SH-SY5Y (cell line): ENCODE measurements around the gene LARGE2.

Experiments used
- GATA2 ChIP-seq: IDR thresholded peaks from 2 replicates; pipeline ENCODE4 v1.6.1; 2011; ENCODE audit warnings: mild to moderate bottlenecking, low read depth, low read length
- GATA3 ChIP-seq: IDR thresholded peaks from 2 replicates; pipeline ENCODE4 v1.6.1; 2011; ENCODE audit warnings: low read depth, mild to moderate bottlenecking, low read length, moderate library complexity

The LARGE2 gene

DNA sequence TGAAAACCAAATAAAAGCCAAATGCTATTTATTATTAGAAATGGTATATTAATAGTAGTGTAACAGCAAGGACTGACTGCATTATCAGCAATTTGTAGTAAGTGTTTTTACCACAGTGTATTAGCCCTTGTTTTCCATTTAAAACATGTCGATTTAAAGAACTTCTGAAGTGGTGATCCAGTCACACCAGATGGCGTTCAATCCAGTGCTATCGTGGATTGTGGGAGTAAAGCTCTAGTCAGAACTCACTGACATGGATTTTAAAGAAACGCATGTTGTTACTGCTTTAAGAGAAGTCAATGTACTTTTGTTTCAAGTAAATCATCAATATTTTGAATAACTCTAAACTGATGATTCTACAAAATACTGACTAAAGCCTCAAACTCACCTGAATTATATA lies 51.1 kb downstream of the LARGE2 start:
- TF ChIP-seq GATA2, result no peak
- TF ChIP-seq GATA3, result no peak

DNA sequence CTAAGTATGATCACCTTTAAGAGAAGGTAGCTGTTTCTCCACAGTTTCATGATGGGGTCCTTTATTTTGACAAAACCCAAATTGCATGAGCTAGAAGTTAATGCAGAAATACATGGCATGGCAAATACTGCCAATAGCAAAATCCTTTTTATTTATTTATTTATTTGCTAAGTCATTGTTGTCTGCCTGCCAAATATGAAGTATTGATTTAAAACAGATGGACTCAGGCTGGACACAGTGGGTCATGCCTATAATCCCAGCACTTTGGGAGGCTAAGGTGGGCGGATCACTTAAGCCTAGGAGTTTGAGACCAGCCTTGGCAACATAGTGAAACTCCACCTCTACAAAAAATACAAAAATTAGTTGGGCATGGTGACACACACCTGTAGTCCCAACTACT lies 52.4 kb downstream of the LARGE2 start:
- TF ChIP-seq GATA2 (no peak), GATA3 (no peak)
